CD4-positive, CD25-positive, alpha-beta regulatory T cell (primary cell): ENCODE data around the gene PGC. TPM values are rescaled to one million over a fixed set of nuclear protein-coding genes. Genes with fewer than 3 reads are reported as not detected.
A peak's percentile ranks its signal among the peaks of the same experiment; 100 is the strongest.

Experiments used
- ATAC-seq, 2 donors: fragments of 150-1000 bp; cut with Tn5 transposase; one replicate each; pipeline ENCODE4 v1.10.0; 2021; ENCODE audit warnings: low read depth in 2 of 2, moderate number of reproducible peaks in 2 of 2, moderate library complexity in 1 of 2
- DNase-seq, 3 donors: peaks; one replicate each; pipeline versions ENCODE4 v3.0.0 to v3.0.0-alpha.2; 2012 to 2022; ENCODE audit warnings: mixed read lengths in 1 of 3
- H3K27ac ChIP-seq: one replicate; pipeline ENCODE4 v1.7.0; 2013; ENCODE audit warnings: mild to moderate bottlenecking, low read length; ENCODE audit not compliant: insufficient read depth, poor library complexity, severe bottlenecking
- H3K27me3 ChIP-seq: one replicate; pipeline ENCODE4 v1.7.0; 2013; ENCODE audit warnings: low read length; ENCODE audit not compliant: control insufficient read depth, insufficient read depth
- H3K36me3 ChIP-seq: one replicate; pipeline ENCODE4 v1.7.0; 2013; ENCODE audit warnings: mild to moderate bottlenecking, low read length, moderate library complexity; ENCODE audit not compliant: control insufficient read depth, insufficient read depth
- H3K4me1 ChIP-seq: 2 replicates; pipeline ENCODE4 v1.7.0; 2013; ENCODE audit warnings: mild to moderate bottlenecking, low read length; ENCODE audit not compliant: insufficient read depth, control insufficient read depth, poor library complexity, severe bottlenecking
- H3K4me3 ChIP-seq: one replicate; pipeline ENCODE4 v1.7.0; 2013; ENCODE audit warnings: low read depth, mild to moderate bottlenecking, low read length, moderate library complexity
- H3K9me3 ChIP-seq, 2 experiments: 1 replicate in 1 of 2; 2 replicates in 1 of 2; pipeline ENCODE4 v1.7.0; 2013; ENCODE audit warnings: low read length in 2 of 2, mild to moderate bottlenecking in 1 of 2, moderate library complexity in 1 of 2; ENCODE audit not compliant: control insufficient read depth in 2 of 2
- H3K27ac Mint-ChIP-seq, 3 donors: one replicate each; pipeline ENCODE4 v1.8.0; 2020 to 2022; ENCODE audit warnings: mild to moderate bottlenecking in 3 of 3, mixed read lengths in 3 of 3, moderate library complexity in 2 of 3
- H3K27me3 Mint-ChIP-seq: one replicate; pipeline ENCODE4 v1.8.0; 2022; ENCODE audit warnings: mild to moderate bottlenecking, mixed read lengths
- H3K36me3 Mint-ChIP-seq: one replicate; pipeline ENCODE4 v1.8.0; 2020; ENCODE audit warnings: mixed read lengths
- H3K4me1 Mint-ChIP-seq, 4 donors: one replicate each; pipeline ENCODE4 v1.8.0; 2020 to 2022; ENCODE audit warnings: mixed read lengths in 4 of 4, mild to moderate bottlenecking in 1 of 4
- H3K4me3 Mint-ChIP-seq, 4 donors: one replicate each; pipeline ENCODE4 v1.8.0; 2020 to 2022; ENCODE audit warnings: mild to moderate bottlenecking in 4 of 4, mixed read lengths in 4 of 4, moderate library complexity in 3 of 4
- H3K9me3 Mint-ChIP-seq, 7 donors: one replicate each; pipeline ENCODE4 v1.8.0; 2020 to 2022; ENCODE audit warnings: mixed read lengths in 7 of 7, mild to moderate bottlenecking in 3 of 7, moderate library complexity in 2 of 7
- polyA plus RNA-seq, 4 donors: library from polyadenylated mRNA; unstranded; fragments of 300-500 nt; fragmentation: Illumina TruSeq; gene quantifications; one replicate each; pipeline ENCODE4 v1.2.3, GENCODE V29; 2021
- total RNA-seq: library from RNA; stranded (reverse); gene quantifications from one replicate; pipeline ENCODE4 v1.2.3, GENCODE V29; 2022

PGC gene
- total and polyA plus RNA-seq, 5 donors from 2014 or later: not detected

DNA sequence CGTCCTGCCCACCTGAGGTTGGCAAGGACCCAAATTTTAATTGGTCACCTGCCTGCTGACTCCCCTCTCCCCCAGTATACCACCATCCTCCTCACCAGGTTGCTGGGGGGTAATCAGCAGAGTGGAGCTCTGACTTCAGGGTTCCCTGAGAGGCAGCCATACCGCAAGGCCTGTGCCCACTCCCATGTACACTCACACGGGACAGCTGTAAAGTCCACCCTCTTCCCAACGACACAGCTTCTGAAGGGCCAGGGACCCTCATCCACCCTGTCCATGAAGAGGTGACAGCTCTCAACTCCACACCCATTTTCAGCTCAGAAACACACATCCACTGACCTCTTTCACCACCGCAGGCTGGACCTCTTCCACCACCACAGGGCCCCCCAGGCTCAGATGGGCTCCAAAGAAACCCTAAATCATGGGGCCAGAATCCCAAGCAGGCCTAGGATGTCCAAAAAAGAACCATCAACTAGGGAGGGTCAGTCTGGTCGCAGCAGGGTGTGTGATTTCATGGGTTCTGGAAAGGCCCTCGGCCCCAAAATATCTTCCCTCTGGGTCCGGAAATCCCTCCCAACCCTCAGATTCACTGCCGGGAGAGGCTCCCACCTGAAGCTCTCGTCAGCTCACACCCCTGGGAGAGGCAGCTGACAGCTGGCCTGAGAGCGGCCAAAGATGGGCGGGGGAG lies 41.7 kb downstream of the PGC start:
- Histone ChIP-seq H3K27ac (peak overlapping the region; percentile 62), H3K9me3 (no peaks in the 10 kb centered on the region), H3K4me3 (no peak overlapping the region), H3K4me1 (peaks cover 37% of the 10 kb centered on the region), H3K36me3 (no peaks in the 10 kb centered on the region), H3K27me3 (no peaks in the 10 kb centered on the region)
- peaks cover 4% of the 10 kb centered on the region for H3K36me3 Mint-ChIP-seq
- H3K4me3 Mint-ChIP-seq: peak overlapping the region in 1 of 4 donors; percentile 56
- H3K4me1 Mint-ChIP-seq: peaks cover 0 to 49% (median 36%) of the 10 kb centered on the region in 4 donors
- H3K9me3 Mint-ChIP-seq: no peaks in the 10 kb centered on the region
- H3K27ac Mint-ChIP-seq: peak overlapping the region in 2 of 3 donors; percentile 82 to 89
- DNase-seq: no peak
- H3K27me3 Mint-ChIP-seq: no peaks in the 10 kb centered on the region
- ATAC-seq: no peak

DNA sequence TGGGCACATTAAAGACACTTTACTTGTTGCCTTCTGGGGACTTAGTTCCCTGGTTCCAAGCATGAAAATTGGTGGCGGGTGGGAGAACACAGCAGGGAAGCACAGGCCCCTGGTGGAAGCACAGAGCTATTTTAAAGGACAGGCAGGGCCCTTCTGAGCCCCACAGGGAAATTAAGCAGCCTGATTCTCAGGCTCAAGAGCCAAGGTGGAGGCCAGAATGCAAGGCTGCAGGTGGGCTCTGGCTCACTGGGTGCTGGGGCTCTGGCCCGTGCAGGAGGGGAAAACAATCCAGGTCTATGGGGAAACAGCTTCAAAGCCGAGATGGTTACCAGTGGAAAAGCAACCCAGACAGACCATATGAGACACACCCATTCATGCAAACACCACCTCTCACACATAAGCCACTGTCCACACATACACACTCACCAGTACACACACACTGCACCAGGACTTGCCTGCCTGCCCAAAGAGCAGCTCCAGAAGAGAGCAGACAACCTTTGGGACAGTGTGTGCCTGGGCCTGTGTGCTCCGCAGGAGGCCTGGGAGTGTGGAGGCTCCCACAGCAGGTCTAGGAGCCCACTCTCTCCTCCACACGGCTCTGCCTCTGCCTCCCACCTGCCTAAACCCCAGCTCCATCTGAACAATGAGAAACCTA lies 42.4 kb downstream of the PGC start:
- Mint-ChIP-seq H3K36me3 (no peaks in the 10 kb centered on the region), H3K27me3 (no peaks in the 10 kb centered on the region), H3K4me1 (peaks cover 0 to 49% (median 35%) of the 10 kb centered on the region in 4 donors), H3K9me3 (no peaks in the 10 kb centered on the region), H3K27ac (peak overlapping the region; percentile 12 to 89 (median 82)), H3K4me3 (peak overlapping the region in 2 of 4 donors; percentile 38 to 56)
- Histone ChIP-seq H3K4me1 (peaks cover 37% of the 10 kb centered on the region), H3K27me3 (no peaks in the 10 kb centered on the region), H3K4me3 (no peak overlapping the region), H3K27ac (no peak overlapping the region), H3K36me3 (no peaks in the 10 kb centered on the region), H3K9me3 (no peaks in the 10 kb centered on the region)
- ATAC-seq: no peak
- DNase-seq: no peak

DNA sequence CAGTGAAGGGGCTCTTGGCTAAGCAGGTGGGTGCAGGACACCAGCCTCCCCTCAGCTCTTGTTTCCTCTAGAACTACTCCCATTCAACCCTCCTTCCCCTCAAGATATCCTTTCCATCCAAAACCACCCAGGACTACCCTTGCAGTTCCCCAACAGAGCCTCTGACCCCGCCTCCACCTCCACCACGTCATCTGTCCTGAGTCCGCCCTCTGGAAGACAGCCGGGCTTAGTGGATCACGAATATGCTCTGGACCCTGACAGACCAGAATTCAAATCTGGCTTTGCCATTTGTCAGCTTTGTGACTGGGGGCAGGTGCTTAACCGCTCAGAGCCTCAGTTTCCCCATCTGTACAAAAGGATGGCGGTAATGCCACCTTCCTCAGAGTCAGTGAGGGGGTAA lies 43.2 kb downstream of the PGC start:
- H3K27ac Mint-ChIP-seq: no peak overlapping the region
- Histone ChIP-seq H3K4me3 (no peak overlapping the region), H3K9me3 (no peaks in the 10 kb centered on the region), H3K27me3 (no peaks in the 10 kb centered on the region), H3K36me3 (no peaks in the 10 kb centered on the region), H3K4me1 (peaks cover 37% of the 10 kb centered on the region), H3K27ac (no peak overlapping the region)
- H3K4me1 Mint-ChIP-seq: peaks cover 0 to 47% (median 33%) of the 10 kb centered on the region in 4 donors
- DNase-seq: no peak
- no peak for ATAC-seq
- H3K27me3 Mint-ChIP-seq: no peaks in the 10 kb centered on the region
- H3K36me3 Mint-ChIP-seq: no peaks in the 10 kb centered on the region
- no peak overlapping the region for H3K4me3 Mint-ChIP-seq
- no peaks in the 10 kb centered on the region for H3K9me3 Mint-ChIP-seq

DNA sequence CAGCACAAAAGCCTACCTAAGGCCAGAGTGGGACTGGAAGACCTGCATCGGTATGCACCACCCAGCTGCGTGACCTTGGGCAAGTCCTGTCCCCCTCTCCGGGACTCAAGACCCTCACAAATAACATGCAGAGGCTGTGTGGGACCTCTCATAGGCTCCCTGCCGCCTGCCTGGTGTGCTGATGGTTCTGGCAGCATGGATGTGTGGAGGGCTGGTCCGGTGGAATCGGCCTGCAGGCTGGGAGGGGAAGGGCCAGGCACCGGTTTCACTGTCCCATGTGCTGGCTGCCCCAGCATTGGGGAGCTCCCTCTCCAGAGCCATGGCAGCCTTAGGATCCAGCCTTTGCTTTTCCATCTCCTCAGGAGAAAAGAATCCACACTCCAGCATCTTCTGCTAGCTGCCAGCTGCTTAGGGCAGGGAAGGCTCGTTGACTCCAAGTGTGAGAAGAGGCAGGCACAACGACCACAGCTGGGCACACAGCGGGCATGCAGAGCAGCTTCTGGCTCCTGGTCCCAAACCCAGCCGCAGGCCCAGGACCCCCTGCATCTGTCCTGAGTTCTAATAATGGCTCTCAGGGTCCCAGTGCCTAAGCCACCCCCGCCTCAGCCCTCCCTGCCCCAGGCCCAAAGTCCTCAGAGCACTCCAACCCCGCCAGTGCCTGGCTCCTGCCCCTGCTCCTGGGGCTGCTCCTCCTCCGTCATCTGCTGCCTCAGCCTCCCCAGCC lies 44.3 kb downstream of the PGC start:
- H3K4me1 ChIP-seq: peaks cover 29% of the 10 kb centered on the region
- Mint-ChIP-seq H3K27me3 (no peaks in the 10 kb centered on the region), H3K27ac (no peak overlapping the region), H3K4me1 (peaks cover 0 to 36% (median 25%) of the 10 kb centered on the region in 4 donors), H3K36me3 (no peaks in the 10 kb centered on the region), H3K9me3 (no peaks in the 10 kb centered on the region), H3K4me3 (no peak overlapping the region)
- H3K4me3 ChIP-seq: no peak overlapping the region
- ATAC-seq (no peak), DNase-seq (no peak)
- no peaks in the 10 kb centered on the region for H3K27me3 ChIP-seq
- no peaks in the 10 kb centered on the region for H3K36me3 ChIP-seq
- no peaks in the 10 kb centered on the region for H3K9me3 ChIP-seq
- no peak overlapping the region for H3K27ac ChIP-seq

DNA sequence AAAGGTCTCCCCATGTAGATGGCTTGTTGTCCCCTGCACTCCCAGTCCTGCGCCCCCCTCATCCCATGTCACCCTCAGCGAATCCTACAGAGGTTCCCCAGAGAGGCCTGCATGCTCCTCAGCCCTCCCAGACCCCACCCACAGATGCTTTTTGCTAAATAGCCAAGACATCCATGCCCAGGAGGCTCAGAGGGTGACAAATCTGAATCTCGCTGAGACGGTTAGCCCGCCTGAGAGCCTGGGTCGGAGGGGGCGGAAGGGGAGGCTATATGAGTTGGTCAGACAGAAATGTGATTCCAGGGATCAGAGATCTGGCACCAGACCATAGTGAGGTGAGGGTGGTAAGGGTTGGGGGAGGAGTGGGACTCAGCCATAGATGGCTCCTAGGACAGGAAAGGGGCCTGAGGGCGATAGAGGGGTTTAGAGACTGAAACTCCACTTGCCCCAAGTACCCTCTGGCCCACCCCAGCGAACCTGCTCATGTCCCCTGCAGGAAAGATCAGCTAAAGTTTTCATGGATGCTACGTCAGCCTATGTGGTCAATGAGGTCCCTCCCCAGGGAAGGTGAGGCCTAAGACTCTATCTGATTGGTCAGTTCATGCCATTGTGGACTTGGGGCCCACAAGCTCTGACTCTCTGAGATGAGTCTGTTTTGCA lies 45.0 kb downstream of the PGC start:
- Mint-ChIP-seq H3K27ac (peak overlapping the region in 1 of 3 donors; percentile 53), H3K9me3 (no peaks in the 10 kb centered on the region), H3K4me3 (no peak overlapping the region), H3K4me1 (peaks cover 0 to 29% (median 19%) of the 10 kb centered on the region in 4 donors), H3K27me3 (no peaks in the 10 kb centered on the region), H3K36me3 (no peaks in the 10 kb centered on the region)
- Histone ChIP-seq H3K4me1 (peaks cover 22% of the 10 kb centered on the region), H3K27ac (no peak overlapping the region), H3K4me3 (no peak overlapping the region), H3K36me3 (no peaks in the 10 kb centered on the region), H3K9me3 (no peaks in the 10 kb centered on the region), H3K27me3 (no peaks in the 10 kb centered on the region)
- no peak for DNase-seq
- ATAC-seq: no peak

DNA sequence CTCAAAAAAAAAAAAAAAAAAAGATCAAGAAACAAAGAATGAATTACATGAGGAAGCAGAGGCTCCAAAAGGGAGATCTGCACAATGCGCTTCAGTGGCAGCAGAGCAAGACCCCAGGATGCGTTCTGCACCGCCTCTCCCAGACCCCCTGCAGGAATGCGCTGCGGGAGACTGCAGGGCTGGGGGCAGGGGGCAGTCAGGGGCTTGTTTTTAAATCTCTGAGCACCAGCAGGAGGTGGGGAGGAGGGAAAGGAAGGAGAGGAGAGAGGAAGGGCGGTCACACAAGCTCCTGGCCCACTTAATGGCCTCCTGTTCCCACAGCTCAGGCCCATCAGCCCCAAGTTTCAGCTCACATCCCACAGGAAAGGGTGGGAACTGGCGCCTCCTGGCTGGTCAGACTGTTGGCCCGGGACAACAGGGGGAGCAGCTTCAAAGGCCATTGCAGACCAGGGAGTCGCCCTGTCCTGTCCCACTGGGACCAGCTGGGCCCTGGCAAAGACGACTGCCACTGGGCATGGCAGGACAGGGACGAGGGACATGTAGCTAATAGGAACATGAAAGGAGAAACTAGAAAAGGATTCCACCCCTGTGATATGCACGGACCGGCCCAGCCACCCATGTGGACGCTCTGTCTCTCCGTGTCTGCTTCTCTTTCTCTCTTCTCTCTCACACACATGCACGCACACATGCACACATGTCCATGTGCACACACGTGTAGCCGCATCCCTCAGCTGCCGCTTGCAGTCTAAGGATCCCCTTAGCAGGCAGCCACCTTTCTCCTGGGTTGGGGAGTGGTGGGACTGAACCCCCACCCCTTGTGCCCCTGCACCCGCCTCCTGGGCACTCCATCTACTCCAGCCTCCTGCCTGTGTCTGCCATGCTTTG lies 46.5 kb downstream of the PGC start:
- Mint-ChIP-seq H3K4me3 (no peak overlapping the region), H3K27ac (peak overlapping the region in 1 of 3 donors; percentile 5), H3K27me3 (no peaks in the 10 kb centered on the region), H3K4me1 (peaks cover 0 to 13% (median 10%) of the 10 kb centered on the region in 4 donors), H3K9me3 (no peaks in the 10 kb centered on the region), H3K36me3 (no peaks in the 10 kb centered on the region)
- H3K4me3 ChIP-seq: no peak overlapping the region
- ATAC-seq (no peak), DNase-seq (no peak)
- H3K27ac ChIP-seq: no peak overlapping the region
- H3K9me3 ChIP-seq: no peaks in the 10 kb centered on the region
- H3K27me3 ChIP-seq: no peaks in the 10 kb centered on the region
- peaks cover 7% of the 10 kb centered on the region for H3K4me1 ChIP-seq
- no peaks in the 10 kb centered on the region for H3K36me3 ChIP-seq

DNA sequence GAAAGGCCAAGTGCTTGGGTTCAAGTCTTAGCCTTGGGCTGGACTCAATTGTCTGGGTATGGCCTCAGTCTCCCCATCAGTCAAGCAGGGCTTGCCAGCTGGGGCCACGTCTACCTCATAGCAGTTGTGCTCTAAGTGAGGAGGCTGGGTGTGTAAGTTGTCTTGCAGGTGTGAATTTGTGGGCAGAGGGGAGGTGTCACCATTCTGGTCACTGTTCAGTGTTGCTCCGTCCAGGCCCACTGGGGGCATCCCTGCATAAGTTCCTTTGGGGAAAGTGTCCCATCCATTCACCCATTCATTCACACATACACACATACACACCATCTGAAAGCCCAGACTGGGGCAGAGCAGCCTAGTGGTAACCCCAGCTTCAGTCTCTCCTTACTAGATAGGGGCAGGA lies 48.1 kb downstream of the PGC start:
- H3K27me3 ChIP-seq: no peaks in the 10 kb centered on the region
- H3K27ac ChIP-seq: no peak overlapping the region
- no peaks in the 10 kb centered on the region for H3K36me3 ChIP-seq
- ATAC-seq: no peak
- Mint-ChIP-seq H3K4me3 (no peak overlapping the region), H3K36me3 (no peaks in the 10 kb centered on the region), H3K4me1 (peaks cover 0 to 7% (median 2%) of the 10 kb centered on the region in 4 donors), H3K27ac (no peak overlapping the region), H3K9me3 (no peaks in the 10 kb centered on the region), H3K27me3 (no peaks in the 10 kb centered on the region)
- H3K9me3 ChIP-seq: no peaks in the 10 kb centered on the region
- no peak for DNase-seq
- no peaks in the 10 kb centered on the region for H3K4me1 ChIP-seq
- no peak overlapping the region for H3K4me3 ChIP-seq
